ENCODE data around the gene CPD.

Gene CPD

GRCh38 chr17:30354701-30355100 is 24.0 kb upstream of the CPD start:
- no peak for DNase-seq (ENCODE audit: low read depth)

DNA sequence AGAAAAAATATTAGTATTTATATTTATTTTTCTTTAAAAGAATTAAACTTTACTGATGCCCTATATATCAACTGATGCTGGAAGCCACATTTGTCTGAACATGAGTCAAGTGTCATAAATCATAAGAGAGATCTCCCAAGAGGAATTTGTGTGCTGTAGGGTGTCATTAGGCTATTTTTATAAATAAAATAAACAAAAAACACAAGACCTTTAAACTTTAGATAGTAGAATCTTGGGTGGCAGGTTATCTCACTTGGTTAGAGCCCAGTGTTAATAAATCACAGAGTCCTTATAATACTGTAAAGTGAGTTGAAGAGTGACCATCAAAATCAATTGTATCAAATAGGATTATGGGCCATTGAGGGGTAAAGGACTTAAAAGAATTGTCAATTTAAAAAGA is 21.3 kb upstream of the CPD start:
- DNase-seq (ENCODE audit: low read depth), result no peak

DNA sequence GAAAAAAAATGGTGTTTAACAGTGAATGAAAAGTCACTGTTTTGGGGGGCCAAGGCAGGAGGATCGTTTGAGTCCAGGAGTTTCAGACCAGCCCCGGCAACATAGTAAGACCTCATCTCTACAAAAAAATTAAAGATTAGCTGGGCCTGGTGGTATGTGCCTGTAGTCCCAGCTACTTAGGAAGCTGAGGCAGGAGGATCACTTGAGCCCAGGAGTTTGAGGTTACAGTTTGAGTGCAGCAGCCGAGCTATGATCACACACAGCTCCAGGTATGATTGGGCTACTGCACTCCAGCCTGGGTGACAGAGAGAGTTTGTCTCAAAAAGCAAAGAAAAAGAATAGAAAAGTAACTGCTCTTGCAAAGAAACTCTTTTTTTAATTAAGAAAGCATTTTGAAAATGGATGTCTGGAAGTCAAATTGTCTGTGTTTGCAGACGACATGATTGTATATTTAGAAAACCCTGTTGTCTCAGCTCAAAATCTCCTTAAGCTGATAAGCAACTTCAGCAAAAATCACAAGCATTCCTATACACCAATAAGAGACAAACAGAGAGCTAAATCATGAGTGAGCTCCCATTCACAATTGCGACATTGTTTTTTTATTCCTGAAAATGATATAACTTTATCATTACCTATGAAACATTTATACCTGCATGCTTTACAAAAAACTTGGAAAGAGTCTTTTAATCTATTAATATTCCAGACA is 20.5 kb upstream of the CPD start:
- no peak for DNase-seq (ENCODE audit: low read depth)

- no peak for DNase-seq (ENCODE audit: low read depth)
Observed at GRCh38 chr17:30360086-30360808, 18.5 kb upstream of the CPD start.

DNA sequence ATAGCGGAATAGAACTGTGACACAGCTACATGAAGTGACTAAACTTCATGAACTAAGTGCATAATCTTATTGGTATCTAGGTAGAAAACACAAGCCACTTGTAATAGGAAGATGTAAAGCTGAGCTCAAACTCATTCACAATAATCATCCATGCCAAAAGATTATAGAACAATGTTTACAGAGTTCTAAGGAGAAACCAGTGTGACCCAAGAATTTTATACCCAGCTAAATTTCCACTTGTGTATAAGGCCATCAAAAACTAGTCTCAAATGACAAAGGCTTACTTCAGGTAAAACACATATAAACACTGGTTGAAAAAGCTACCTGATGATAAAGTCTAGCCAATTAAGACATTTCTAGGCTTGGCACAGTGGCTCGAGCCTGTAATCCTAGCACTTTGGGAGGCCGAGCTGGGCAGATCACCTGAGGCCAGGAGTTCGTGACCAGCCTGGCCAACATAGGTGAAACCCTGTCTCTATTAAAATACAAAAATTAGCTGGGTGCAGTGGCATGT is 16.9 kb upstream of the CPD start:
- DNase-seq (ENCODE audit: low read depth), result no peak

DNA sequence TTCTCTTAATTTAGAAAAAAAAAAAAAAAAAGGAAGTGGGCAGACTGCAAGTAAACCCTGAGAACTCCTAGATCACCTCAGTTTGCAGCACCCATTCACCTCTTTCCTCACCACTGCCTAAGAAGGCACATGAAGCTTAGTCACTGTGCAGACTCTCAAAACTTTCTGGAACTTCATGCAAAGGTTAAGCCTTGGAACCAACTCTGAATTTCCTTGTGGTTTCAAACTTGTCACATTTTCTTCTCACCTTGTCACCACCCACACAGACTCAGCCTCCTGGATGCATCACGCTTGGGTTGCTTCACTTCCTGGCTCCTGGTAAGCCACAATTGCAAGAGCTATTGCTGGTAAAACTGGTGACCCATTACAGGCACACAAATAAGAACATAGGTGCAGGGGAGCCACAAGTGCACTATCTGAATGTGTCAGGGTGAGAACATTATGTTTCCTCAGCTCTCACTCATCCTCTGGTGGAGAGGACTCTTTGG is 15.0 kb upstream of the CPD start:
- peak; percentile 42 for DNase-seq (ENCODE audit: low read depth)

- DNase-seq (ENCODE audit: low read depth), result no peak
Observed at GRCh38 chr17:30366536-30366935, 12.2 kb upstream of the CPD start.

GRCh38 chr17:30368912-30369720 is 9.6 kb upstream of the CPD start:
- no peak for DNase-seq (ENCODE audit: low read depth)

GRCh38 chr17:30369995-30370394 is 8.7 kb upstream of the CPD start:
- DNase-seq (ENCODE audit: low read depth), result no peak

DNA sequence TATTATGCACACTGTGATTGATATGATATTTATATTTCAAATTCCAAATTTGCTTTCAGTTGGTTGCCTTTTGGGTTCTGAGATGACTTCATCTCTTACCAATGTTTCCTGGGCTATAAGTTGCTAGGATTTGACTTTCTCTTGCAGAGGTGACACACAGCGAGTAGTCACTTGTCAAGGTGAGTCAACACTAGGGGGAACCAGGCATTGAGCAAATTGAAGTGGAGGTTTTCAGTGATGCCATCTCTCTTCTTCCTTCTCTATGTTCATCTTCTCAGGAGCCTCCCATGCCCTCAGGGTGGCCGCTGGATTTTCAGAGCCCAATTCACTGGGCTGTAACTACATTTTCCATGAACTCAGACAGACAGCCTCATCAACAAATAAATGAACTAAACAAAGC is 6.0 kb upstream of the CPD start:
- DNase-seq (ENCODE audit: low read depth), result no peak

DNA sequence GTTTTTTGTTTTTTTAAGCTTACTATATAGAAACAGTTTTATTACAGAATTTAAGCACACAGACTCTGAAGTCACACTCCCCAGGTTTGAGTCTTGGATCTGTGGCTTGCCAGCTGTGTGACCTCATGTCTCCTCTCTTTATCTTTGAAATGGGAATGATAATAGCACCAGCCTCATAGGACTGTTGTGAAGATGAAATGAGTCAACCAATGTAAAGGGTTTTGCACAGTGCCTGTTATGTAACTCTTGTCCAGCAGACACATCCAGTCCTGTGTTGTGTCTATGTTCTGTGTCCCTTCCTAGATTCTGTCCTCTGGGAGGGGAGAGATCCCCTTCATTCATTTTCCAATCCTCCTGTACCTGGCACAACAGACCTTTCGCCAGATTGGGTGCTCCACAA is 3.1 kb upstream of the CPD start:
- no peak for DNase-seq (ENCODE audit: low read depth)

- DNase-seq (ENCODE audit: low read depth), result no peak
Observed at GRCh38 chr17:30376621-30377452, 1.9 kb upstream of the CPD start.

DNA sequence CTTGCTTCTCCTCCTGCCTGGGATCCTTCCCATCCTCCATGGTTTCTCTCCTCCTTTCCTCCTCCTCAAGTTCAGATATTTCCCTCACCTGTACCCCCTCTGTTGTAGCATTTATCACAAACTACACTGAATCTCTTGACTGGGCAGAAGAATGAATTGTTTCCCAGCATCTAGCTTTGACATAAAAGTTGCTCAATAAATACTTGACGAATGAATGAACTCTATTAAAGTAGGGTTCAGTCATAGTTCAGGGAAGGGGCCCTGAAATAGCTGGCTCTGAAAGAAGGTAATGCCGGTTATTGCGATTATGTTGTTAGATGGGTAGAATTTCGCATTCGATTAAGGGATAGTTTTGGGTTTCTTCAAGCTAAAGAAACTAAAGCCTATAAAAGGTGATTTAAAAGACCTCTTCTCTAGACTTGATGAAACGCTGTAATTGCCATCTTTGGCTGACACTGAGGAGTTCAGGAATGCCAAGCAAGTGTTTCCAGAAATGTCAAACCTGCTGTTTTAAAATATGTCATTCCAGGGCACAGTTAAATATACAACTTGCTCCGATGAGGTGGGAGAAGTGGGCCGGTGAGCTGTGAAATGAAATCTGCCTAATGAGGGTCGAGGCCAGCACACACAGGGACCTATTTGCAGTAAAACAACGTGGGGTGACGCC is 1.0 kb upstream of the CPD start:
- DNase-seq (ENCODE audit: low read depth), result no peak

DNA sequence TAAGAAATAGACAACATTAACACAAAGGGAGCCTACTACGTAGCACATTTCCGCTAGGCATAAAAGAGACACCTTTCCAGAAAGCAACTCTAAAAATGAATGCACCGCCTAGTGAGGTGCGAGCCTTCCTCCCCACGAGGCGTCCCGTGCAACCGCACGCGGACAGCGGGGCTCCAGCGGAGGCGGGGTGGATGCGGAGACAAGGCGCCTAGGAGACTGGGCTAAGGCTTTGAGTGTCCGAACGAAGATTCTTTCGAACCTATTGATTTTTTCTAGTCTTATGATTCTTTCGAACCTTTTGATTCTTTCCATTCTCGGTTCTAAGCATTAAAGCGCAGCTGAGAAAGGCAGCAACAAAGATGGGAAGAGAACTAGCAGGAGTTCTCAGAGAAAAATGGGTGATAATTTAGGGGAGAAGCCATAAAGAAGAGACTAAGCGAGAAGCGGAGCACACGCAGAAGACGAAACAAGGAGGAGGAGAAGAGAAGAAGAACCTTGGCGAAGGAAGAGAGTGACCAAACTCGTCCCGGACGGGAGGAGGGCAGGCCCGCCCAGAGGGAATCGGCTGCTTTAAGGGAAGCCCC is 394 bp upstream of the CPD start:
- DNase-seq (ENCODE audit: low read depth), result peak; percentile 22

GRCh38 chr17:30379303-30379902 is 676 bp downstream of the CPD start:
- DNase-seq (ENCODE audit: low read depth), result no peak

GRCh38 chr17:30379903-30380381 is 1.2 kb downstream of the CPD start:
- DNase-seq (ENCODE audit: low read depth), result no peak

- DNase-seq (ENCODE audit: low read depth), result no peak
Observed at GRCh38 chr17:30380643-30381339, 2.1 kb downstream of the CPD start.

- no peak for DNase-seq (ENCODE audit: low read depth)
Observed at GRCh38 chr17:30381340-30381659, 2.6 kb downstream of the CPD start.

- no peak for DNase-seq (ENCODE audit: low read depth)
Observed at GRCh38 chr17:30382345-30382744, 3.6 kb downstream of the CPD start.
